HG03432 (cell line): Measurements from ENCODE around the gene MACROD2.
"Not testable (repeated sequence)": the region's sequence is repeated elsewhere in the genome, so short reads cannot be mapped to it uniquely, and the experiment has no call there.

Source experiments
- ATAC-seq: cut with Tn5 transposase; IDR thresholded peaks from one replicate; pipeline ENCODE4 v1.9.1; 2021; ENCODE audit warnings: mild to moderate bottlenecking, moderate library complexity; ENCODE audit not compliant: unreplicated experiment

The MACROD2 gene

GRCh38 chr20:14450256-14450655, 454.9 kb downstream of the MACROD2 start:
- ATAC-seq = no peak

GRCh38 chr20:14451458-14451857, 456.1 kb downstream of the MACROD2 start:
- no peak for ATAC-seq

DNA sequence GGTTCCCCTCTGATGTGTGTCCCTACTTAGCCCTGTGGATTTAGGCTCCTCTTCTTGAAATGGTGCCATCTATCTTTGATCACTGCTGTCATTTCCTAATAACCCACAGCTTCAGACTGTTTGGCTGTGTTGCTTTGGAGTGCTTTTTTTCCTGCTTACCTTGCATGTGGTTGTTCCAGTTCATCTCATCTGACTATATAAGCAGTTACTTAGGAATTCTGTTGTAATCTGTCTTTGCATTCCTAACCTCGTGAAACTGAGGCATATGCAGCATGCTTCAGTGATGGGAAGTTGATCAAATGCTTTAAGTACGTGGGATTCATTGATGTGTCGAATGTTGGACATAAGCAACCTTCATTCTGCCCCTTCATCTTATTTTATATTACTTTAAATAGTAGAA, 457.9 kb downstream of the MACROD2 start:
- ATAC-seq = no peak

DNA sequence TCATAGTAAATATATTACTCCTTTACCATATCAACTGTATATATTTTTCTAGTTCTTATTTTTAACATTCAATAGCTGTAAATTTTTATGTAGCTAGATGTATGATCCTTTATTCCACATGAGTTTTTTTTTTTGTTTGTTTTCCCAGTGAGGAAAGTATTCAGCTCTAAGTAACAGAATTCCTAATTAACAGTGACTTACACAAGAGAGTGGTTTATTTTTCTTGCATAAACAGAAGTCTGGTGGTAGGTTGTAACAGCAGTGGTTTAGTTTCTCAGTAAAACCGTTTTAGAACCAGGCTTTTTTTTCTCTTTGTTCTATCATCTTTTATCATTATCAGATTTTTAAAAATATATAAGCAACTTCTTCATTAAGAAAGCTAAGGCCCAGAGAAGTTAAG, 459.0 kb downstream of the MACROD2 start:
- ATAC-seq = no peak

GRCh38 chr20:14467104-14467827, 471.9 kb downstream of the MACROD2 start:
- ATAC-seq = not testable (repeated sequence)

DNA sequence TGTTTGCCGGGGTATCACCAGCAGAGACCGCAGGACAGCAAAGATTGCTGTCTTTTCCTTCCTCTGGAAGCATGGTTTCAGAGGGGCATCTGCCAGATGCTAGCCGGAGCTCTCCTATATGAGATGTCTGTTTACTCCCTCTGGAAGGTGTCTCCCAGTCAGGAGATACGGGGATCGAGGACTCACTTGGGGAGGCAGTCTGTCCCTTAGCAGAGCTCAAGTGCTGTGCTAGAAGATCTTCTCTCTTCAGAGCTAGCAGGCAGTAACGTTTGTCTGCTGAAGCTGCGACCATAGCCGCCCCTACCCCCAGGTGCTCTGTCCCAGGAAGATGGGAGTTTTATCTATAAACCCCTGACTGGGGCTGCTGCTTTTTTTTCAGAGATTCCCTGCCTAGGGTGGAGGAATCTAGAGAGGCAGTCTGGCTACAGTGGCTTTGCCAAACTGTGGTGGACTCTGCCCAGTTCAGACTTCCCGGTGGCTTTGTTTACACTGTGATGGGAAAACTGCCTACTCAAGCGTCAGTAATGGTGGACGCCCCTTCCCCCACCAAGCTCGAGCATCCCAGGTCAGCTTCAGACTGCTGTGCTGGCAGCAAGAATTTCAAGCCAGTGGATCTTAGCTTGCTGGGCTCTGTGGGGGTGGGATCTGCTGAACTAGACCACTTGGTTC, 475.0 kb downstream of the MACROD2 start:
- no peak for ATAC-seq

DNA sequence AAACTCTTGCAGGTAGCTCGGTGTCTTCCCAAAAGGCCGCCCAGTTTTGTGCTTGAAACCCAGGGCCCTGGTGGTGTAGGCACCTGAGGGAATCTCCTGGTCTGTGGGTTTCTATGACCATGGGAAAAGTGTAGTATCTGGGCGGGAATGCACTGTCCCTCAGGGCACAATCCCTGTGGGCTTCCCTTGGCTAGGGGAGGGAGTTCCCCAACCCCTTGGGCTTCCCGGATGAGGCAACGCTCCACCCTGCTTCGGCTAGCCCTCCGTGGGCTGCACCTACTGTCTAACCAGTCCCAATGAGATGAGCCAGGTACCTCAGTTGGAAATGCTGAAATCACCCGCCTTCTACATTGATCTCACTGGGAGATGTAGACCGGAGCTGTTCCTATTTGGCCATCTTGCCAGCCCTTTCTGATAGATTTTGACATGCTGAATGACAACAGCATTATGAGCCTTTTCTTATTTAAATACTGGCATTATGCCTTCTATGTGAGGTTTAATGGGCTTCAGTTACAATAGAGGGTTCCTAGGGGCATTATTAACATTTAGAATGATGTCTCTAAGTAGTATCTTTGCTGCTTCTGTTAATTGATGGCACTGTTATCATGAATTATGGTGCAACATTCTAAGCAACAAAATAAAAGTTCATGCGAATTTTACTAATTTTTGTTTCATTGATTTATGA, 475.8 kb downstream of the MACROD2 start:
- no peak for ATAC-seq

DNA sequence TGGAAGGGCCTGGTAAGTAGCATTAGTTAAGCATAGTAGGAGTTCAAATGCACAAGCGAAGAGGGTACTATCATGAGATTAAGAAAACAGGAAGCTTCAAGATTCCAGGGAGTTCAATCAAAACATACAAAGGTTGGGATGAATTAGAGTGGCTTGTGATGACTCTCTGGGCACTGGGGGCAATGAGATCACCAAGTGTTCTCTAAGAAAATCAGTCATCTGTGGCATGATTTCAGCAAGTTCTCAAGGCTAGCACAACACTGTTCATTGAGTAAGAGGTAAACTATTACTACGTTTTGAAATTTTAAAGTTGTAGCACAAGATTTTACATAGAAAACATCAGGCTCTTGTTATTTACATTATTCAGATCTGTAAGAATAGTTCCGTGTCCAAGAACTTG, 481.8 kb downstream of the MACROD2 start:
- ATAC-seq = no peak

GRCh38 chr20:14478126-14478525, 482.8 kb downstream of the MACROD2 start:
- ATAC-seq = no peak

DNA sequence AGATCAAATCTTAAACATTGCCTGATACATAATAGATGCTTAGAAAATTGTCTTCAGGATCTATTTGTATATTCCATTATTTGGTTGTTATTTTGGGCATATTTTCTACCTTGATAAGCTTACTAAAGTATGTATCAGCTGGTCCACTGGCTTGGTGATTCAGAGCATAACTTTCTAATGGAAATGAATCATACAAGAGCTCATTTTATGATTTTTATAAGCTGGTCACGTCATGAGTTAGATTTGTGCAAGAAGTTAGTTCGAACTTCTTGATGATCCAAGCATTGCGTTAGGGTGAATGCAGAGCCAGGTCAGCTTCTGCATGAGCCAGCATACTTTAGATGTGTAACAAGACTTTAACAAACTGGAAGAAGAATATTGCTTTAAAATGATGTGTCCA, 486.5 kb downstream of the MACROD2 start:
- no peak for ATAC-seq

- ATAC-seq = no peak
Observed at GRCh38 chr20:14488212-14488611, 492.9 kb downstream of the MACROD2 start.

DNA sequence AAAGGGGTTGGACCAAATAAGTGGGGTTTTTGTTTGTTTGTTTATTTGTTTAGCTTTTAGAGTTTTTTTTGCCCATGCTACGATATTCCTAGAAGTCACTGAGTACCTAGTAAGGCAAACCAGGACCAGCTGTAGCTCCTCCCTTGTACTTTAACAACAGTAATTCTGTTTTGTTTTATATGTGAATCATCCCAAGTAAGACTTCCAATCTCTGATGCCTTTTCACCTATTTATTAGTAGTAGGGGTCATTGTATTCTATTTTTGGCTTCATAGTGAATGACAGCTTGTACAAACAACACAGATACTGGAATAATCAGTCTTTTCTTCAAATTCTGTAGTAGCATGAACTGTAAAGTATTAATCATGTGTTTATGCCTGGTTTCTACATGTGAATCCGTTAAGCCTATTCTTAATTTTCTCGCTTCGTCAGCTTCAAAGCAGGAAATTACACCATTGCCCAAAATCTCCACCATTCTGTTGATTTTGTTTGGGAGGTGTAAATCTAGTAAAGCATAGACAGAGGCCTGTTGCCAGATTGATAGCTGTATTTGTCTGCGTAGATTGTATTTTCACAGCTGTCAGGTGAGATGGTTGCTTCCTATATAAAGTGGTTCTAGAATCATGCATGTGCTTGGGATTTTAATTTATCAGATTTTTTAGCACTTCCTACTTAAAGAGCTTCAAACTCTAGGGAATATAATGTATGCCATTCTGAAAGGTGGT, 493.6 kb downstream of the MACROD2 start:
- ATAC-seq = no peak

- ATAC-seq = no peak
Observed at GRCh38 chr20:14489544-14489943, 494.2 kb downstream of the MACROD2 start.

DNA sequence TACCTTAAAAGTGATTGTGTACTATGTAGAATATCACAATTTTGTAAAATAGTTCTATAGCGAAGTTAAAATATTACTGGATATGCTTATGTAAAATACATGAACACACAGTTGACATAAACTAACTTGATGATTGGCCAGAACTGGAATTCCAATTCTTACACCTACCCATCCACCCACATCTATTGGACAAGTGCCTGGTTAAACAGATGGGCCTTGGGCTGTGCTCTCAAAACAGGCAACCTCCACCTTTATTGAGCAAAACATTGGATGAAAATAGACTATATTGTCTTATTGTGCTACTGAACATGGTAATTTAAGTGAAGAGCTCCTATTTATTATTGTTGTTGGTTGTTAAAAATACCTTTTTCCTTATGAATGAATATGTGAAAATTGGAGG, 496.1 kb downstream of the MACROD2 start:
- ATAC-seq = no peak

- ATAC-seq = no peak
Observed at GRCh38 chr20:14493408-14493807, 498.1 kb downstream of the MACROD2 start.

GRCh38 chr20:14494355-14494754, 499.0 kb downstream of the MACROD2 start:
- no peak for ATAC-seq

DNA sequence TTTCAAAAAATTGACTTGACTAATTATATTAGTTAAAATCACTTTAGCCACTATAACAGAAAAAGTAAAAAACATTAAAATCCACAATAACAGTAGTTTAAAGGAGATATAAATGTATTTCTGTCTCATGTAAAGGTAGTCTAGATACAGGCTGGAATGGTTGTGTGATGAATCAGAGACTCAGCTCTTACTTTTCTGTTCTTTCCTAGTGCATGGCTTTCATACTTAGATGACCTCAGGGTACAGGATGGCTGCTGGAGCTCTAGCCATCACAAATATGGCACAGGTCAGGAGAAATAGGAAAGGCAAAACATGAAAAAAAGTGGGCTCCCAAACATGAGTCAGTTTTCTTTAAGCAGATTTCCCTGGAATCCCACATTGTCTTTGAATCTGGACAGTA, 499.8 kb downstream of the MACROD2 start:
- no peak for ATAC-seq

DNA sequence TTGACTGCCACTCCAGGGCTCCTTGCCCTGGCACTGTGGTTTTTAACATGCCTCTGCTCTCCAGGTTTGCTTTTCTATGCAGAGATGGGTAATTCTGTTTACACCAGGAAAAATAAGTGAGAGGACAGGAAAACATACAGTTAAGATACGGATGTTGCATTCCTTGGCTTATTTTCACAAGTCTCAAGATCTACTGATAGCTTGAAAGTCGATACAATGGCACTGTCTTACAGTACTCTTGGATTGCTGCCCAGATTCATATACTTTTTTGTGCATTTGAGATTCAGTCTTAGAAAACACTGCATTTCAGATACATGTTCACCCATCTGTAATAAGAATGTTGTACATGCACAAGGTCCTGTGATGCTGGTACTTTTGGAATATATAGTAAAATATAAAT, 501.7 kb downstream of the MACROD2 start:
- ATAC-seq = no peak

- ATAC-seq = peak; percentile 39
Observed at GRCh38 chr20:14498772-14499171, 503.5 kb downstream of the MACROD2 start.

DNA sequence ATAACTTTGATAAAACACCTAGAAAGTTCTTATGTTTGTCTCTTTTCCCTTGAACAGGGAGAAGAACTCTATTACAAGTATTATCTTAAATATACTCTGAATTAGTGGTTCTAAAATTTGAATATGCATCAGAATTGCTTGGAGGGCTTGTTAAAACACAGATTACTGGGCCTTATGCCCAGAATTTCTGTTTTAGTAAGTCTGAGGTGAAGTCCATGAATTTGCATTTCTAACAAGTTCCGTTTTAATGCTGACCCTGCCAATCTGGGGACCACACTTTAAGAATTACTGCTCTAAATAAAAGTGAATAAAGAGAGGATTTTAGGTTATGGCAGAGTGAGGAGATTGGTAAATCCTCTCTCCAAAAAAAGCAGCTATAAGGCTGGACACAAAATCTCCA, 510.2 kb downstream of the MACROD2 start:
- no peak for ATAC-seq

DNA sequence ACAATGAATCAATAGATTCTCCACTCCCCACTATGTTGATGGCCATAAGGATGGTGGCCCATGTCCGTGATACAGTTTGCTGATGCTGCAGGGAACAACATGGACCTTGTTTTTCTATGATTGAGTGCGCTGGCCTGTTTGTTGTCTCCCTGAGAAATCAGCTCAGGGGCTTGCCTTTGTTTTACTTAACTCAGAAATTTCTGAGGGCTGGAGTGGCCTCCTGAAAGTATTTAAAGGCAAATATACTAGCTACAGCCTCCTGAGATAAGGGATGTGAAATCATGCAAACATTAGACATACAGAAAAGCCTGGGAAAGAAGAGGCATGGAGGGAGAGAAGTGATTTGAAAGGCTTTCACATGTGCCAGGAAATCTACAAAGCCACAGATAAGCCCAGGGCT, 512.4 kb downstream of the MACROD2 start:
- no peak for ATAC-seq
